GM21528 (cell line): ENCODE data around the gene CEACAM18.
A peak's percentile ranks its signal among the peaks of the same experiment; 100 is the strongest.

Experiments
- ATAC-seq: cut with Tn5 transposase; IDR thresholded peaks from one replicate; pipeline ENCODE4 v1.9.1; 2021; ENCODE audit warnings: mild to moderate bottlenecking, moderate library complexity; ENCODE audit not compliant: unreplicated experiment, low FRiP score

The CEACAM18 gene

DNA sequence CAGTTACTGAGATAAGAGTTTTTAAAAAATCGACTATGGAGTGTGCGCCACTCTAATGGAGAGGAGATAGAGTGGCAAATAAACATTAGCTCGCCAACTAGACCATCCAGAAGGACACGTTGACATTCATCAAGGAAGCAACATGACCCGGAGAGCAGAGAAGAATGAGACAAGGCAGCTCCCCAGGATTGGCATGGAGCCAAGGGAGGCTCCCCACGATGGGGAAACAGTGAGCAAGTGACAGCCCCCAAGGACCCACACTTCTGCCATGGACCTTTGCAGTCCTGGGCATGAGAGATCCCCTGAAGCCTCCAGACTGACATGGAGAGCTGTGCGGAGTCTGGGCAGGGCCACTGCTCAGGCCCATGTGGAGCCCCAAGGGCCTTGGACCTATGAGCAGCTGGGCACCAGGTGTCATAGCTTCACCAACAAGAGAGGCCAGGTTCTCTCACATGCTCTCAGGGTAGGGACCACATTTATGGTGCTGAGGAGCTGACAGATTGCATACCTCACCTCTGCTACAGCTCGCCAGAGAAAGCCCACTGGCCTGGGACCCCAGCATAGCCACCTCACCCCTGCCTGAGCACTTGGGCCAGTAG, 46.4 kb downstream of the CEACAM18 start:
- no peak for ATAC-seq

DNA sequence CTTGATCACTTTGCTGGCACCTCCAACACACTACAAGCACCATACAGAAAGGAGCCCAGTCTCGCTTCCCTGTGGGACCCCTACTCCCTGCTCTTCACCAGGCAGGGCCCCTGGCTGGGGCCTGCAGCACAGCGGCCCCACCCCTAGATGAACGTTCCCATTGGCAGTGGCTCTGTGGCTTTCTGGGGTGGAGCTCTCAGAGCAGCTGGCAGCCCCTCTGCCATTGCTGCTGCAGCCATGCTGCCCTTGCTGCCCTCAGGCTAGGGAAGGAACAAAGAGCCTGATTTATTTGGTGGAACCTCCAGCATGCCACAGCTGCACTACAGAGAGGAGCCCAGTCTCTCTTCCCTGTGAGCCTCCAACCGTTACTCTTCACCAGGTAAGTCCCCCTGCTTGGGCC, 47.3 kb downstream of the CEACAM18 start:
- no peak for ATAC-seq

DNA sequence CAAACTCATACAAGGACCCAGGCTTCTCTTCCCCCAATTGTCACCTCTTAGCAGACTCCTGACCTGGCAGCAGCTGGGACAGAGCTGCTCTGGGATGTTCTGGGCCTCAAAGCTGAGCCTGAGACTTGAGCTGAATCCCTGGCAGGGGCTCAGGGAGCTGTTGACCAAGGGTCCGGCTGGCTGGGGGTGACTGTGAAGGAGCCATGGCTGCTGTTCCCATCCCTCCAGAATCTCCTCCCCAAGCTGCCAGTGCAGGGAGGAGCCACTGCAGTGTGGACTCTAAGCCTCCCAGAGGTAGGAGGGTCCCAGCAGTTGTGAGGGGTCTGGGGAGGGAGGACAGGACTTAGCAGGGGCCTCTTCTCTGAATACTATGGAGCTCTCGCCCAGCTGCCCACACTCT, 51.0 kb downstream of the CEACAM18 start:
- no peak for ATAC-seq

DNA sequence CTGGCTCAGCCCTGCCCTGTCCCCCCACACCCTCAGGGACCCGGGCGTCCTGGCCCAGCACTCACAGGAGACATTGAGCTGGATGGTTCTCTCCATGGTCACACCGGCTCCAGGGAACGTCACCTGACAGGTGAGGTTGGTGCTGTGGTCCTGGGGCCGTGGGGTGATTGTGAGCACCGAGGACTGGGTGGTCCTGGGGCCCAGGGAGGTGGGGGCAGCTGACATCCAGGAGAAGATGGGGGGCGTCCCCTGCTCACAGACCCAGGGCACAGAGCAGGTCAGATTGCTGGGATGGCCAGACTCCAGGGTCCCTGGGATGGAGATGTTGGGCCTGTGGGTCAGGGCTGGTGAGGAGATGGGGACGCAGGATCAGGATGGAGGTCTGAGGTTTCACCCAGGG, 52.3 kb downstream of the CEACAM18 start:
- ATAC-seq: no peak

DNA sequence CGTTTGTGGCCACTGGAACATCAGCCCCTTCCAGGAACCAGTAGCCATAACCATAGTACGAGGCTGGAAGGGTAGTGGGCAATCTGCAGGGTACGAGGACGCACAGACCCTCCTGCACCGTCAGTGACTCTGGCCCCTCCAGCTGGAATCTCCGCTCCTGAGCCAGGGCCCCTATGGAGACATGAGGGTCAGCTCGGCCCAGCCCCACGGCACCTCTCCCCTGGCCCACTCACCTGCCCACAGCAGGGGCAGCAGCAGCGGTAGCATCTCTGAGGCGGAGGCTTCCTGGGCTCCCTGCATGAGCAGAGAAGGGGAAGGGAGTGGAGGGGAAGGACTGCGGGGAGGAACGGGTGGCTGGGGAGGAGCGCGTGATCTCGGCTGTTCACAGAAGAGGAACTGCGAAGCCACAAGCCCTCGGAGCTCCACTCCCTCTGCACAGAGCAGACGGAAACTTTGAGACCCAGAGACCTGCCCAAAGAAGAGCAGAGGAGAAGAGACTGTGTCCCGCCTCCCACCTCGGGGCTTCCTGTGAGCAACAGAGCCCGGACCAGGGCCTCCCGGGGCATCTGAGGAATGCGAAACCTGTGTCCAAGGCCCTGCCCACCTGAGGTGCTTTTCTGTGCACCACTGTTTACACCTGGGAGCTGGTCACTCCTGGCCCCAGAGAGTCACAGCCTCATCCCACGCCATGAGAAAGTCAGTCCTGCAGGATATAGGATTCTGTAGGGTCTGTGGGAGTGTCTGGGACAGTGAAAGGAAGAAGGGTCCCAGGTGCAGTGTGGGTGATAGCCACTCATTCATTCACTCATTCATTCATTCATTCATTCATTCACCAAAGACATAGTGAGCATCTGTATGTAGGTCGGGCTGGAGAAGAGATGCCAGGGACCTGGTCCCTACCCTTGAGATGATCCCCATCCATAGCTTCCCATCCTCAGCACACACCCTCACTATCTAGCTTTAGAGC, 53.3 kb downstream of the CEACAM18 start, which contains the start of gene SIGLEC6:
Gene SIGLEC6, minus strand, starts transcription at position 322 of the 967 bp plus-strand sequence. Its CDS starts 22 bp downstream, at position 300.
- ATAC-seq: peak; percentile 72

DNA sequence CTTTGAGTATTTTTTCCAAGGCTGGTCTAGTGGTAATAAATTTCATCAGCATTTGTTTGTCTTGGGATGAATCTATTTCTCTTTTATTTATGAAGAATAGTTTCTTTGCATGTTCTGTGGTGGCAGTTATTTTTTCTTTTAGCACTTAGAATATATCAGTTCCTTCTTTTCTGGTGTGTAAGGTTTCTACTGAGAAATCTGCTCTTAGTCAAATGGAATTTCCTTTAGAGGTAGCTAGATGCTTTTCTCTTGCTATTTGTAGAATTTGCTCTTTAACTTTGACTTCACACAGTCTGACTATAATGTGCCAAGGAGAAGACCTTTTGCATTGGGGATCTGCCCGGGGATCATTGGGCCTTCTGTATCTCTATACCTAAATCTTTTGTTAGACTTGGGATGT, 57.2 kb downstream of the CEACAM18 start:
- ATAC-seq: no peak

DNA sequence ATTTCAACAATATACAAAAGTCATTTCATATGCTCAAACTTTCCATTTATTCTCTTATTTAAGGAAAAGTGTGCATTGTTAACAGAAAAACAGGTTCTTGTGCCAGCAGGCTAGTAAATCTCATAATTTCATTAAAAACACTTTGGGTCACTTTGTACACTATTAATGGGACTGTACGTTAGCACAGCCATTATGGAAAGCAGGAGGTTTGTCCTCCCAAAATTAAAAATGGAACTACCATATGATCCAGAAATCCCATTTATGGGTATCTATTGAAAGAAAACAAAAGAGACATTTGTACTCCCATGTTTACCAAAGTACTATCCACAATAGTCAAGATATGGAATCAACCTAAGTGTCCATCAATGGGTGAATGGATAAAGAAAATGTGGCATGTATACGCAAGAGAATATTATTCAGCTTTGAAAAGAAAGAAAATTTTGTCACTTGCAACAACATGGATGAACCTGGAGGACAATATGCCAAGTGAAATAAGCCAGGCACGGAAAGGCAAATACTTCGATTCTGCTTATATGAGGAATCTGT, 61.6 kb downstream of the CEACAM18 start:
- ATAC-seq: no peak
